ENCODE data around the gene ABHD14A.

ABHD14A gene

GRCh38 chr3:51974277-51974962 lies 444 bp upstream of the ABHD14A start:
- Histone ChIP-seq H3K9me3 (ENCODE audit: insufficient read depth, low read length) (no peaks in the 10 kb centered on the region), H3K4me1 (ENCODE audit: low read length) (peaks cover 14% of the 10 kb centered on the region), H2AFZ (ENCODE audit: low read depth, low read length) (peak overlapping the region; percentile 99), H3K4me2 (ENCODE audit: low read length) (peak overlapping the region; percentile 100), H3K4me3 (ENCODE audit: low read length) (peak overlapping the region; percentile 98), H3K27ac (ENCODE audit: low read length) (peak overlapping the region; percentile 41), H4K20me1 (ENCODE audit: insufficient read depth, low read length) (no peaks in the 10 kb centered on the region), H3K79me2 (ENCODE audit: low read length) (peaks cover 8% of the 10 kb centered on the region), H3K9ac (ENCODE audit: low read length) (peak overlapping the region; percentile 96), H3K36me3 (replicated peaks; ENCODE audit: low read depth, low read length) (peaks cover 5% of the 10 kb centered on the region), H3K27me3 (ENCODE audit: low read depth, low read length) (no peaks in the 10 kb centered on the region)
- TF ChIP-seq CTCF (IDR thresholded peaks at IDR 0.05; ENCODE audit: low read depth, low read length) (no peak), EZH2phosphoT487 (IDR thresholded peaks at IDR 0.05; ENCODE audit: low read depth) (no peak)

GRCh38 chr3:51975852-51976549 lies 1.1 kb downstream of the ABHD14A start:
- peak overlapping the region; percentile 98 for H3K4me3 ChIP-seq (ENCODE audit: low read length)
- no peak overlapping the region for H3K27ac ChIP-seq (ENCODE audit: low read length)
- no peaks in the 10 kb centered on the region for H3K9me3 ChIP-seq (ENCODE audit: insufficient read depth, low read length)
- H3K79me2 ChIP-seq (ENCODE audit: low read length) = peaks cover 8% of the 10 kb centered on the region
- peak overlapping the region; percentile 100 for H3K4me2 ChIP-seq (ENCODE audit: low read length)
- TF ChIP-seq CTCF (IDR thresholded peaks at IDR 0.05; ENCODE audit: low read depth, low read length) (no peak), EZH2phosphoT487 (IDR thresholded peaks at IDR 0.05; ENCODE audit: low read depth) (no peak)
- no peaks in the 10 kb centered on the region for H4K20me1 ChIP-seq (ENCODE audit: insufficient read depth, low read length)
- H2AFZ ChIP-seq (ENCODE audit: low read depth, low read length) = peak overlapping the region; percentile 99; the same call in 1 of the 2 replicates
- peaks cover 14% of the 10 kb centered on the region for H3K4me1 ChIP-seq (ENCODE audit: low read length)
- H3K36me3 ChIP-seq (replicated peaks; ENCODE audit: low read depth, low read length) = peaks cover 5% of the 10 kb centered on the region
- no peaks in the 10 kb centered on the region for H3K27me3 ChIP-seq (ENCODE audit: low read depth, low read length)
- H3K9ac ChIP-seq (ENCODE audit: low read length) = peak overlapping the region; percentile 96; the same call in 1 of the 2 replicates

GRCh38 chr3:51977446-51978142 lies 2.7 kb downstream of the ABHD14A start:
- H2AFZ ChIP-seq (ENCODE audit: low read depth, low read length) = no peak overlapping the region
- no peaks in the 10 kb centered on the region for H3K27me3 ChIP-seq (ENCODE audit: low read depth, low read length)
- peaks cover 20% of the 10 kb centered on the region for H3K4me1 ChIP-seq (ENCODE audit: low read length)
- no peak overlapping the region for H3K4me3 ChIP-seq (ENCODE audit: low read length)
- TF ChIP-seq EZH2phosphoT487 (IDR thresholded peaks at IDR 0.05; ENCODE audit: low read depth) (no peak), CTCF (IDR thresholded peaks at IDR 0.05; ENCODE audit: low read depth, low read length) (no peak)
- peaks cover 7% of the 10 kb centered on the region for H3K36me3 ChIP-seq (replicated peaks; ENCODE audit: low read depth, low read length)
- no peaks in the 10 kb centered on the region for H3K9me3 ChIP-seq (ENCODE audit: insufficient read depth, low read length)
- H3K4me2 ChIP-seq (ENCODE audit: low read length) = no peak overlapping the region
- H3K79me2 ChIP-seq (ENCODE audit: low read length) = peaks cover 20% of the 10 kb centered on the region
- H3K27ac ChIP-seq (ENCODE audit: low read length) = no peak overlapping the region
- H4K20me1 ChIP-seq (ENCODE audit: insufficient read depth, low read length) = no peaks in the 10 kb centered on the region
- H3K9ac ChIP-seq (ENCODE audit: low read length) = no peak overlapping the region

- Histone ChIP-seq H3K36me3 (replicated peaks; ENCODE audit: low read depth, low read length) (peaks cover 7% of the 10 kb centered on the region), H3K27ac (ENCODE audit: low read length) (no peak overlapping the region), H2AFZ (ENCODE audit: low read depth, low read length) (no peak overlapping the region), H3K9me3 (ENCODE audit: insufficient read depth, low read length) (no peaks in the 10 kb centered on the region), H3K4me3 (ENCODE audit: low read length) (no peak overlapping the region), H3K4me2 (ENCODE audit: low read length) (no peak overlapping the region), H3K4me1 (ENCODE audit: low read length) (peaks cover 20% of the 10 kb centered on the region), H3K79me2 (ENCODE audit: low read length) (peaks cover 22% of the 10 kb centered on the region), H3K27me3 (ENCODE audit: low read depth, low read length) (no peaks in the 10 kb centered on the region), H4K20me1 (ENCODE audit: insufficient read depth, low read length) (no peaks in the 10 kb centered on the region), H3K9ac (ENCODE audit: low read length) (no peak overlapping the region)
- no peak for TF ChIP-seq EZH2phosphoT487 (IDR thresholded peaks at IDR 0.05; ENCODE audit: low read depth)
- no peak for TF ChIP-seq CTCF (IDR thresholded peaks at IDR 0.05; ENCODE audit: low read depth, low read length)
Measured at GRCh38 chr3:51978143-51978502, 3.3 kb downstream of the ABHD14A start.

Data from OCI-LY3 (cell line).